Activated T-helper 9 cell treated with anti-CD3 and anti-CD28 coated beads, Interleukin-2, amount 50 U/mL, for 16 hours (primary cell): ENCODE results near the gene KARS1.
A peak's percentile ranks its signal among the peaks of the same experiment; 100 is the strongest.
"Not testable (repeated sequence)": the region's sequence is repeated elsewhere in the genome, so short reads cannot be mapped to it uniquely, and the experiment has no call there.

Experiments used
- DNase-seq: peaks from one replicate; pipeline ENCODE4 v3.0.0-alpha.2; 2020; ENCODE audit warnings: low read depth

Gene KARS1

GRCh38 chr16:75624921-75625334 is 22.5 kb downstream of the KARS1 start:
- no peak for DNase-seq

- peak; percentile 97 for DNase-seq
Measured at GRCh38 chr16:75622761-75623605, 24.5 kb downstream of the KARS1 start, which contains the start of gene ADAT1. Gene ADAT1 (minus strand): TSS chr16:75623281. CDS start chr16:75620799, 2,482 bp downstream.

- DNase-seq: no peak
Measured at GRCh38 chr16:75621170-75621477, 26.3 kb downstream of the KARS1 start.

- DNase-seq: peak; percentile 48
Measured at GRCh38 chr16:75620326-75621169, 26.9 kb downstream of the KARS1 start.

- no peak for DNase-seq
Measured at GRCh38 chr16:75618780-75619179, 28.7 kb downstream of the KARS1 start.

GRCh38 chr16:75617121-75617520 is 30.3 kb downstream of the KARS1 start:
- DNase-seq: no peak

GRCh38 chr16:75616521-75617010 is 30.9 kb downstream of the KARS1 start:
- DNase-seq: no peak

GRCh38 chr16:75615619-75616018 is 31.8 kb downstream of the KARS1 start:
- DNase-seq: no peak

- DNase-seq: no peak
Measured at GRCh38 chr16:75614066-75614897, 33.2 kb downstream of the KARS1 start.

- no peak for DNase-seq
Measured at GRCh38 chr16:75606507-75606906, 41.0 kb downstream of the KARS1 start.

- no peak for DNase-seq
Measured at GRCh38 chr16:75603241-75603640, 44.2 kb downstream of the KARS1 start.

- no peak for DNase-seq
Measured at GRCh38 chr16:75599452-75600277, 47.8 kb downstream of the KARS1 start.

- no peak for DNase-seq
Measured at GRCh38 chr16:75593825-75594820, 53.3 kb downstream of the KARS1 start.

GRCh38 chr16:75593308-75593707 is 54.2 kb downstream of the KARS1 start:
- DNase-seq: no peak

- not testable (repeated sequence) for DNase-seq
Measured at GRCh38 chr16:75591927-75592326, 55.5 kb downstream of the KARS1 start.

- no peak for DNase-seq
Measured at GRCh38 chr16:75590920-75591843, 56.3 kb downstream of the KARS1 start.

- DNase-seq: no peak
Measured at GRCh38 chr16:75589306-75589705, 58.2 kb downstream of the KARS1 start.

GRCh38 chr16:75588716-75589115 is 58.7 kb downstream of the KARS1 start:
- no peak for DNase-seq

- DNase-seq: no peak
Measured at GRCh38 chr16:75584108-75584507, 63.4 kb downstream of the KARS1 start.
